ENCODE measurements around the gene ABHD14A. TPM values are rescaled to one million over a fixed set of nuclear protein-coding genes. Genes with fewer than 3 reads are reported as not detected.

The ABHD14A gene
- total and polyA plus RNA-seq, 2 of the 13 experiments (the other 11 are each of a cell fraction or from before 2014, with no cell fraction given), result 29.5 to 46.9 TPM

- TF ChIP-seq ZNF121 (CRISPR knock-in tag; IDR thresholded peaks at IDR 0.05) (no peak), BATF2 (CRISPR knock-in tag; IDR thresholded peaks at IDR 0.05) (no peak; the same call in 1 of the 2 replicates), HOXA7 (CRISPR knock-in tag; IDR thresholded peaks at IDR 0.05) (no peak), ZNF879 (CRISPR knock-in tag; IDR thresholded peaks at IDR 0.05) (no peak), ZNF782 (CRISPR knock-in tag; IDR thresholded peaks at IDR 0.05; ENCODE audit: borderline replicate concordance) (no peak), GABPA (IDR thresholded peaks at IDR 0.05; ENCODE audit: low read depth, low read length) (peak; percentile 97), GABPA (CRISPR knock-in tag; IDR thresholded peaks at IDR 0.05; ENCODE audit: low read depth) (peak; percentile 100), CCAR2 (optimal IDR thresholded peaks at IDR 0.05; ENCODE audit: low read depth, low read length) (no peak), SKI (IDR thresholded peaks at IDR 0.05; ENCODE audit: partially characterized antibody) (peak; percentile 35), PRDM4 (CRISPR knock-in tag; IDR thresholded peaks at IDR 0.05; ENCODE audit: borderline replicate concordance) (no peak), TRIM22 (IDR thresholded peaks at IDR 0.05) (no peak), HNF4G (IDR thresholded peaks at IDR 0.05; ENCODE audit: borderline replicate concordance, low read depth, low read length) (peak; percentile 56; the same call in 1 of the 2 replicates), HNF4G (CRISPR knock-in tag; IDR thresholded peaks at IDR 0.05; ENCODE audit: borderline replicate concordance, low read depth) (no peak), ZNF619 (CRISPR knock-in tag; IDR thresholded peaks at IDR 0.05) (peak; percentile 50; the same call in 1 of the 2 replicates), ZFP91 (CRISPR knock-in tag; IDR thresholded peaks at IDR 0.05; ENCODE audit: borderline replicate concordance) (peak; percentile 95), TRAFD1 (CRISPR knock-in tag; IDR thresholded peaks at IDR 0.05; ENCODE audit: borderline replicate concordance) (no peak), SP5 (CRISPR knock-in tag; IDR thresholded peaks at IDR 0.05; ENCODE audit: borderline replicate concordance, low read depth) (peak; percentile 13; the same call in 1 of the 2 replicates), HIC2 (CRISPR knock-in tag; IDR thresholded peaks at IDR 0.05; ENCODE audit: low read depth) (no peak), MBD4 (IDR thresholded peaks at IDR 0.05; ENCODE audit: borderline replicate concordance, low read length) (no peak)
Measured at GRCh38 chr3:51995346-51996163, 20.7 kb downstream of the ABHD14A start, which contains the start of gene RPL29 (continued).

Measured in HepG2 (cell line).